SK-N-SH treated with all-trans-retinoic acid at 6 μM for 48 hours (cell line): Measurements from ENCODE around the gene EBLN2.

ENCODE experiments used
- PATZ1 ChIP-seq: fragments of 250-450 bp; sonication (Bioruptor Pico); IDR thresholded peaks from 2 replicates; pipeline ENCODE4 v1.8.0; 2020; ENCODE audit warnings: mild to moderate bottlenecking, moderate library complexity, borderline replicate concordance
- ZNF565 ChIP-seq: fragments of 450-650 bp; formaldehyde crosslinking; conservative IDR thresholded peaks from 2 replicates; pipeline ENCODE4 v1.5.0; 2020; ENCODE audit warnings: low read depth, mild to moderate bottlenecking, moderate library complexity

GRCh38 chr3:73080216-73080966, 18.9 kb downstream of the EBLN2 start:
- TF ChIP-seq ZNF565 (CRISPR knock-in tag): no peak
- no peak for TF ChIP-seq PATZ1 (CRISPR knock-in tag)
